K562 (cell line): ENCODE results near the gene DDRGK1. TPM values are rescaled to one million over a fixed set of nuclear protein-coding genes. Genes with fewer than 3 reads are reported as not detected.

Source experiments
- ATAC-seq: fragments of 200-7000 bp; cut with Tn5 transposase; 3 replicates; pipeline ENCODE4 v1.9.1; 2020; ENCODE audit warnings: moderate library complexity
- BruUV-seq: library from RNA; stranded (reverse); fragments of 400-500 nt; replicated peaks from 2 replicates; lab custom pipeline; 2021; lab: Mats Ljungman, UMichigan
- CTCF ChIA-PET: fragments of 300-600 bp; formaldehyde crosslinking; extraction: SDS; loops from one replicate; lab custom pipeline; 2021; ENCODE audit warnings: low intra/inter-chr PET ratio; lab: Yijun Ruan, JAX
- POLR2A ChIA-PET: fragments of 300-600, 350-650 bp; sonication (Branson Sonifier 250); formaldehyde crosslinking; extraction: SDS; loops from one replicate; lab custom pipeline; 2021; ENCODE audit warnings: antibody characterized with exemption, inconsistent platforms; lab: Yijun Ruan, JAX
- DNase-seq, 4 experiments: peaks; one replicate each; pipeline versions ENCODE4 v3.0.0 to v3.0.0-alpha.2; 2011 to 2018; ENCODE audit warnings: low spot score in 3 of 4, mixed read lengths in 3 of 4; ENCODE audit errors: extremely low read depth in 1 of 4
- FAIRE-seq: peaks from 2 replicates; lab custom pipeline; 2011; peaks lifted over from hg19 to GRCh38; lab: Jason Lieb, UNC
- H2AFZ ChIP-seq: 2 replicates; pipeline ENCODE4 v1.6.0; 2011; ENCODE audit warnings: low read depth, low read length, control low read depth, inconsistent platforms
- H3K27ac ChIP-seq: fragments of 200-600 bp; 3 replicates; pipeline ENCODE4 v1.8.0; 2011; ENCODE audit warnings: low read depth, mild to moderate bottlenecking, control low read depth, inconsistent platforms, low read length, moderate library complexity, mixed read lengths; ENCODE audit errors: extremely low read depth
- H3K27me3 ChIP-seq, 2 experiments: fragments of 300-600 bp in 1 of 2; 2 replicates in 1 of 2; 3 replicates in 1 of 2; pipeline versions ENCODE4 v1.6.0 to v1.8.0; 2011; ENCODE audit warnings: inconsistent platforms in 2 of 2, low read length in 2 of 2, mild to moderate bottlenecking in 1 of 2, mixed read lengths in 1 of 2, moderate library complexity in 1 of 2; ENCODE audit not compliant: control insufficient read depth in 2 of 2, insufficient read depth in 2 of 2
- H3K36me3 ChIP-seq: fragments of 300-600 bp; 3 replicates; pipeline ENCODE4 v1.8.0; 2011; ENCODE audit warnings: mild to moderate bottlenecking, low read length, inconsistent platforms; ENCODE audit not compliant: control insufficient read depth, insufficient read depth
- H3K4me1 ChIP-seq, 2 experiments: fragments of 200-600 bp in 1 of 2; replicated peaks in 1 of 2; 2 replicates in 1 of 2; 3 replicates in 1 of 2; pipeline versions ENCODE4 v1.5.1 to v1.8.0; 2011; ENCODE audit warnings: inconsistent platforms in 2 of 2, low read length in 2 of 2, mild to moderate bottlenecking in 1 of 2, mixed read lengths in 1 of 2, moderate library complexity in 1 of 2; ENCODE audit not compliant: control insufficient read depth in 2 of 2, insufficient read depth in 2 of 2
- H3K4me2 ChIP-seq: 2 replicates; pipeline ENCODE4 v1.6.1; 2011; ENCODE audit warnings: low read length, control low read depth, inconsistent platforms, mixed read lengths; ENCODE audit not compliant: insufficient read depth
- H3K4me3 ChIP-seq: fragments of 200-600 bp; sonication (generic), shearing (Covaris generic); 2 replicates; pipeline ENCODE4 v1.5.1; 2016; ENCODE audit warnings: control low read depth, inconsistent platforms
- H3K79me2 ChIP-seq: fragments of 200-600 bp; 3 replicates; pipeline ENCODE4 v1.8.0; 2011; ENCODE audit warnings: low read length, inconsistent platforms; ENCODE audit not compliant: control insufficient read depth, insufficient read depth
- H3K9ac ChIP-seq, 2 experiments: 2 replicates each; pipeline versions ENCODE4 v1.6.0 to v1.6.1; 2011; ENCODE audit warnings: low read depth in 2 of 2, low read length in 2 of 2, control low read depth in 1 of 2, inconsistent platforms in 1 of 2, mild to moderate bottlenecking in 1 of 2, mixed read lengths in 1 of 2; ENCODE audit not compliant: insufficient read depth in 1 of 2
- H3K9me1 ChIP-seq: one replicate; pipeline ENCODE4 v1.6.0; 2011; ENCODE audit warnings: inconsistent platforms, mild to moderate bottlenecking, low read length, moderate library complexity; ENCODE audit not compliant: control insufficient read depth, insufficient read depth
- H3K9me3 ChIP-seq: replicated peaks from 2 replicates; pipeline ENCODE4 v1.5.1; 2011; ENCODE audit warnings: low read depth, low read length, inconsistent platforms; ENCODE audit not compliant: control insufficient read depth, insufficient read depth
- H4K20me1 ChIP-seq: replicated peaks from 2 replicates; pipeline ENCODE4 v1.6.1; 2011; ENCODE audit warnings: low read length, inconsistent platforms, mixed read lengths; ENCODE audit not compliant: control insufficient read depth, insufficient read depth
- BCOR ChIP-seq: fragments of 450-650 bp; IDR thresholded peaks from 2 replicates; pipeline ENCODE4 v1.6.1; 2016
- CLOCK ChIP-seq: fragments of 250-450 bp; sonication (Bioruptor Pico); IDR thresholded peaks from 2 replicates; pipeline ENCODE4 v1.4.0; 2020; ENCODE audit warnings: mild to moderate bottlenecking, moderate library complexity, borderline replicate concordance
- DPF2 ChIP-seq: fragments of 450-650 bp; IDR thresholded peaks from 2 replicates; pipeline ENCODE4 v1.6.1; 2016
- MCM2 ChIP-seq: fragments of 450-650 bp; IDR thresholded peaks from 2 replicates; pipeline ENCODE4 v1.6.1; 2017; ENCODE audit warnings: low read depth, mild to moderate bottlenecking
- NCOR1 ChIP-seq: fragments of 450-650 bp; IDR thresholded peaks from 2 replicates; pipeline ENCODE4 v1.6.1; 2016; ENCODE audit warnings: mild to moderate bottlenecking, moderate library complexity
- NFXL1 ChIP-seq: fragments of 450-650 bp; formaldehyde crosslinking; IDR thresholded peaks from 2 replicates; pipeline ENCODE4 v1.4.0; 2021; ENCODE audit warnings: mild to moderate bottlenecking
- RFX7 ChIP-seq: fragments of 250-450 bp; sonication (Bioruptor Pico); IDR thresholded peaks from 2 replicates; pipeline ENCODE4 v1.5.1; 2021; ENCODE audit warnings: mild to moderate bottlenecking
- SMAD3 ChIP-seq: fragments of 450-650 bp; formaldehyde crosslinking; conservative IDR thresholded peaks from 2 replicates; pipeline ENCODE4 v1.4.0; 2020; ENCODE audit warnings: mild to moderate bottlenecking
- TCF3 ChIP-seq: sonication (generic); formaldehyde crosslinking; IDR thresholded peaks from 2 replicates; pipeline ENCODE4 v1.4.0; 2020; ENCODE audit warnings: mild to moderate bottlenecking, missing genetic modification reagents
- ZBTB17 ChIP-seq: fragments of 450-650 bp; formaldehyde crosslinking; IDR thresholded peaks from 2 replicates; pipeline ENCODE4 v1.4.0; 2020; ENCODE audit warnings: mild to moderate bottlenecking
- ZNF695 ChIP-seq: fragments of 450-650 bp; formaldehyde crosslinking; IDR thresholded peaks from 2 replicates; pipeline ENCODE4 v1.4.0; 2020; ENCODE audit warnings: mild to moderate bottlenecking, moderate library complexity
- ZNF764 ChIP-seq: fragments of 250-450 bp; sonication (Bioruptor Pico); IDR thresholded peaks from 2 replicates; pipeline ENCODE4 v1.4.0; 2020; ENCODE audit warnings: low read depth, mild to moderate bottlenecking, moderate library complexity
- WGBS: fragments of 100-300 bp; shearing (Covaris generic); methylation state at CpG from one replicate; pipeline ENCODE4 v1.1.6; 2016; ENCODE audit warnings: low coverage, mixed read lengths; ENCODE audit not compliant: insufficient coverage; ENCODE audit errors: missing lambda C conversion rate; 5-methylcytosine and 5-hydroxymethylcytosine counted together
- in situ Hi-C: fragments of 300-500 bp; cut with MboI; formaldehyde crosslinking; loops from 4 replicates; pipeline ENCODE4 v1.15.0; 2018; ENCODE audit warnings: inconsistent platforms, mixed read lengths
- intact Hi-C: fragments of 100-400 bp; cut with micrococcal nuclease; formaldehyde crosslinking; loops from 2 replicates; pipeline ENCODE4 v1.14.2; 2022
- polyA plus RNA-seq, 8 experiments: library from polyadenylated mRNA; depleted of rRNA in 4 of 8; stranded (reverse) in 5 of 8; unstranded in 3 of 8; fragments of >200 nt; fragmentation: Nextera tagmentation in 2 of 8; fragmentation: Illumina TruSeq in 1 of 8; extraction: Ambion mirVana in 2 of 8; extraction: Trizol in 1 of 8; gene quantifications; 2 replicates each; pipeline versions ENCODE4 v1.2.1 to v1.2.3, GENCODE V29; 2011 to 2014; ENCODE audit warnings: inconsistent platforms in 1 of 8, missing spikeins in 1 of 8
- total RNA-seq, 7 experiments: library from RNA; depleted of rRNA in 6 of 7; stranded (reverse); fragments of >200 nt in 6 of 7; fragmentation: Illumina TruSeq in 2 of 7; extraction: Trizol in 2 of 7; gene quantifications; 2 replicates each; pipeline versions ENCODE4 v1.2.1 to v1.2.3, GENCODE V29; 2011 to 2021; ENCODE audit warnings: low replicate concordance in 1 of 7

DDRGK1 gene
- total and polyA plus RNA-seq, 9 of the 15 experiments (the other 6 are each of a cell fraction or from before 2014, with no cell fraction given) = 2.3 to 54.4 (median 29.1) TPM

- Histone ChIP-seq H3K36me3 (no peaks in the 10 kb centered on the region), H3K9ac (no peak overlapping the region), H4K20me1 (no peaks in the 10 kb centered on the region), H3K9me3 (no peaks in the 10 kb centered on the region), H3K27ac (no peak overlapping the region), H3K27me3 (no peaks in the 10 kb centered on the region), H3K4me1 (peaks cover 0 to 42% of the 10 kb centered on the region in 2 experiments; a peak in 3 of 5 replicates), H3K9me1 (no peaks in the 10 kb centered on the region), H3K79me2 (no peaks in the 10 kb centered on the region), H3K4me2 (no peak overlapping the region), H2AFZ (no peak overlapping the region), H3K4me3 (no peak overlapping the region)
- POLR2A ChIA-PET = no interaction called here
- intact Hi-C loops (no loop called here), in situ Hi-C loops (no loop called here)
- no peak for FAIRE-seq
- no TSS peak for BruUV-seq
- DNase-seq = no peak
- 79% methylated on average over 10 of the region's 13 CpGs for WGBS
- no peak for ATAC-seq
- CTCF ChIA-PET = no interaction called here
- TF ChIP-seq CLOCK (CRISPR knock-in tag) (no peak), DPF2 (no peak), ZNF695 (CRISPR knock-in tag) (no peak), RFX7 (no peak), ZBTB17 (CRISPR knock-in tag) (no peak), ZNF764 (CRISPR knock-in tag) (no peak), BCOR (no peak), SMAD3 (CRISPR knock-in tag) (no peak), TCF3 (no peak), MCM2 (no peak), NFXL1 (no peak), NCOR1 (no peak)
Measured at GRCh38 chr20:3166338-3166912, 38.1 kb downstream of the DDRGK1 start.
